H1 (cell line): Measurements from ENCODE around the gene SIX1. TPM values are rescaled to one million over a fixed set of nuclear protein-coding genes. Genes with fewer than 3 reads are reported as not detected.

ENCODE experiments used
- ASH2L ChIP-seq: fragments of 200-600, 300-600 bp; sonication (generic); IDR thresholded peaks from one replicate; pipeline ENCODE4 v1.7.1; 2017; ENCODE audit warnings: low read length
- CHD1 ChIP-seq: IDR thresholded peaks from 2 replicates; pipeline ENCODE4 v1.6.1; 2012; ENCODE audit warnings: low read depth, low read length, improper control_type of control experiment
- EZH2 ChIP-seq: fragments of 200-600 bp; sonication (generic); IDR thresholded peaks from 2 replicates; pipeline ENCODE4 v1.7.1; 2012; ENCODE audit warnings: low read depth, mild to moderate bottlenecking, moderate library complexity, low read length, inconsistent platforms; ENCODE audit not compliant: severe bottlenecking
- FOSL1 ChIP-seq: IDR thresholded peaks from 2 replicates; pipeline ENCODE4 v1.6.1; 2011; ENCODE audit warnings: mild to moderate bottlenecking, low read depth, low read length, moderate library complexity; ENCODE audit not compliant: insufficient read depth
- KDM4A ChIP-seq: IDR thresholded peaks from one replicate; pipeline ENCODE4 v1.7.1; 2012; ENCODE audit warnings: low read depth, mild to moderate bottlenecking, moderate library complexity, low read length, inconsistent platforms; ENCODE audit not compliant: severe bottlenecking
- POU5F1 ChIP-seq: IDR thresholded peaks from 2 replicates; pipeline ENCODE4 v1.6.1; 2011; ENCODE audit warnings: low read depth, mild to moderate bottlenecking, low read length, moderate library complexity
- SIN3A ChIP-seq, 2 experiments: IDR thresholded peaks in 1 of 2; conservative IDR thresholded peaks in 1 of 2; 2 replicates each; pipeline ENCODE4 v1.6.1; 2011 to 2012; ENCODE audit warnings: low read length in 2 of 2, improper control_type of control experiment in 1 of 2, low read depth in 1 of 2, mild to moderate bottlenecking in 1 of 2
- SIRT6 ChIP-seq: IDR thresholded peaks from one replicate; pipeline ENCODE4 v1.7.1; 2012; ENCODE audit warnings: low read length, inconsistent platforms
- TAF1 ChIP-seq: IDR thresholded peaks from 2 replicates; pipeline ENCODE4 v1.6.1; 2011; ENCODE audit warnings: mild to moderate bottlenecking, low read depth, low read length
- polyA plus RNA-seq, 7 experiments: library from polyadenylated mRNA; depleted of rRNA in 3 of 7; stranded (reverse) in 5 of 7; unstranded in 2 of 7; fragments of >200 nt in 5 of 7; fragments of 200-250 nt in 2 of 7; gene quantifications; 1 replicate in 5 of 7; 2 replicates in 1 of 7; 4 replicates in 1 of 7; pipeline versions ENCODE4 v1.2.1 to v1.2.3, GENCODE V29; 2011 to 2013; ENCODE audit warnings: missing spikeins in 2 of 7, mixed read lengths in 2 of 7
- total RNA-seq: library from RNA; stranded (reverse); fragmentation: NEBNext Ultra II Directional; extraction: Animal tissue kit (Norgen Biotek cat#: 25700); gene quantifications from 2 replicates; pipeline ENCODE4 v1.2.1, GENCODE V29; 2021

Gene SIX1
- total and polyA plus RNA-seq, 2 of the 8 experiments (the other 6 are each of a cell fraction or from before 2014, with no cell fraction given) = 0.03 to 0.69 TPM

- TF ChIP-seq ASH2L (no peak), FOSL1 (no peak), CHD1 (no peak), SIN3A (conservative IDR thresholded peaks at IDR 0.05 in 1 of 2, IDR thresholded peaks at IDR 0.05 in 1 of 2; ENCODE audit: low read depth in 1 of 2, low read length in 2 of 2) (no peak), POU5F1 (no peak), SIRT6 (no peak), TAF1 (no peak), EZH2 (no peak), KDM4A (no peak)
Measured at GRCh38 chr14:60658909-60659585, 9.8 kb upstream of the SIX1 start (continued).
